ENCODE measurements around the gene RNF144B.
"Not testable (repeated sequence)": the region's sequence is repeated elsewhere in the genome, so short reads cannot be mapped to it uniquely, and the experiment has no call there.

DNA sequence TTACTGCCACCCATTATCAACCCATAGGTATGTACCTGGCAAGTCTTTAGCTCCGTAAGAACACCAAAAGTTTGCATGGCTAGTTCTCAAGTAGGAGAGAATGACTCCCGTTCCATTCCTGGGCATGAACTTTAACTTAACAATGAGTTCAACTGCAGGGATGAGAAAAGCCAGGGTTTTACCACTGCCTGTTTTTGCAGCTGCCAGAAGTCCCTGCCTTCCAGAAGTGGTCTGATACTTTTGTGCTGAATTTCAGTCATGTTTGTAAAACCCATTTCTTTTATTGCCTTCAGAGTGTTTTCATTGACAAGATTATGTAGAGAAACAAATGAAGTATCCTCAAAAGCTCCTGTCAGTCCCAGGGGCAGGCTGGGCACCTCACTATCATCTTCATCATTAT is 22.6 kb upstream of the RNF144B start:
- TF ChIP-seq TEAD2 (CRISPR knock-in tag; IDR thresholded peaks at IDR 0.05); TCF7L2 (IDR thresholded peaks at IDR 0.05; ENCODE audit: low read depth, low read length); SPEN (CRISPR knock-in tag; IDR thresholded peaks at IDR 0.05; ENCODE audit: low read depth); RFX5 (IDR thresholded peaks at IDR 0.05; ENCODE audit: low read depth, low read length); ATF7 (IDR thresholded peaks at IDR 0.05); ATF7 (CRISPR knock-in tag; IDR thresholded peaks at IDR 0.05); ZNF274 (CRISPR knock-in tag; IDR thresholded peaks at IDR 0.05); ZNF776 (CRISPR knock-in tag; IDR thresholded peaks at IDR 0.05); SIN3B (IDR thresholded peaks at IDR 0.05; ENCODE audit: low read length); HCFC1 (IDR thresholded peaks at IDR 0.05; ENCODE audit: low read depth, low read length); FOXA3 (CRISPR knock-in tag; IDR thresholded peaks at IDR 0.05); CHD2 (IDR thresholded peaks at IDR 0.05; ENCODE audit: low read depth, low read length): not testable (repeated sequence)
- TF ChIP-seq, protein P1, sequence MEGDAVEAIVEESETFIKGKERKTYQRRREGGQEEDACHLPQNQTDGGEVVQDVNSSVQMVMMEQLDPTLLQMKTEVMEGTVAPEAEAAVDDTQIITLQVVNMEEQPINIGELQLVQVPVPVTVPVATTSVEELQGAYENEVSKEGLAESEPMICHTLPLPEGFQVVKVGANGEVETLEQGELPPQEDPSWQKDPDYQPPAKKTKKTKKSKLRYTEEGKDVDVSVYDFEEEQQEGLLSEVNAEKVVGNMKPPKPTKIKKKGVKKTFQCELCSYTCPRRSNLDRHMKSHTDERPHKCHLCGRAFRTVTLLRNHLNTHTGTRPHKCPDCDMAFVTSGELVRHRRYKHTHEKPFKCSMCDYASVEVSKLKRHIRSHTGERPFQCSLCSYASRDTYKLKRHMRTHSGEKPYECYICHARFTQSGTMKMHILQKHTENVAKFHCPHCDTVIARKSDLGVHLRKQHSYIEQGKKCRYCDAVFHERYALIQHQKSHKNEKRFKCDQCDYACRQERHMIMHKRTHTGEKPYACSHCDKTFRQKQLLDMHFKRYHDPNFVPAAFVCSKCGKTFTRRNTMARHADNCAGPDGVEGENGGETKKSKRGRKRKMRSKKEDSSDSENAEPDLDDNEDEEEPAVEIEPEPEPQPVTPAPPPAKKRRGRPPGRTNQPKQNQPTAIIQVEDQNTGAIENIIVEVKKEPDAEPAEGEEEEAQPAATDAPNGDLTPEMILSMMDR (CRISPR knock-in tag; IDR thresholded peaks at IDR 0.05): not testable (repeated sequence)
- TF ChIP-seq, protein P2, sequence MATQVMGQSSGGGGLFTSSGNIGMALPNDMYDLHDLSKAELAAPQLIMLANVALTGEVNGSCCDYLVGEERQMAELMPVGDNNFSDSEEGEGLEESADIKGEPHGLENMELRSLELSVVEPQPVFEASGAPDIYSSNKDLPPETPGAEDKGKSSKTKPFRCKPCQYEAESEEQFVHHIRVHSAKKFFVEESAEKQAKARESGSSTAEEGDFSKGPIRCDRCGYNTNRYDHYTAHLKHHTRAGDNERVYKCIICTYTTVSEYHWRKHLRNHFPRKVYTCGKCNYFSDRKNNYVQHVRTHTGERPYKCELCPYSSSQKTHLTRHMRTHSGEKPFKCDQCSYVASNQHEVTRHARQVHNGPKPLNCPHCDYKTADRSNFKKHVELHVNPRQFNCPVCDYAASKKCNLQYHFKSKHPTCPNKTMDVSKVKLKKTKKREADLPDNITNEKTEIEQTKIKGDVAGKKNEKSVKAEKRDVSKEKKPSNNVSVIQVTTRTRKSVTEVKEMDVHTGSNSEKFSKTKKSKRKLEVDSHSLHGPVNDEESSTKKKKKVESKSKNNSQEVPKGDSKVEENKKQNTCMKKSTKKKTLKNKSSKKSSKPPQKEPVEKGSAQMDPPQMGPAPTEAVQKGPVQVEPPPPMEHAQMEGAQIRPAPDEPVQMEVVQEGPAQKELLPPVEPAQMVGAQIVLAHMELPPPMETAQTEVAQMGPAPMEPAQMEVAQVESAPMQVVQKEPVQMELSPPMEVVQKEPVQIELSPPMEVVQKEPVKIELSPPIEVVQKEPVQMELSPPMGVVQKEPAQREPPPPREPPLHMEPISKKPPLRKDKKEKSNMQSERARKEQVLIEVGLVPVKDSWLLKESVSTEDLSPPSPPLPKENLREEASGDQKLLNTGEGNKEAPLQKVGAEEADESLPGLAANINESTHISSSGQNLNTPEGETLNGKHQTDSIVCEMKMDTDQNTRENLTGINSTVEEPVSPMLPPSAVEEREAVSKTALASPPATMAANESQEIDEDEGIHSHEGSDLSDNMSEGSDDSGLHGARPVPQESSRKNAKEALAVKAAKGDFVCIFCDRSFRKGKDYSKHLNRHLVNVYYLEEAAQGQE (IDR thresholded peaks at IDR 0.05; ENCODE audit: borderline replicate concordance in 1 of 2, low read depth in 1 of 2, low read length in 2 of 2): not testable (repeated sequence)
